GM21381 (cell line): ENCODE results near the gene RPS6KA2.

Experiments used
- ATAC-seq: cut with Tn5 transposase; IDR thresholded peaks from one replicate; pipeline ENCODE4 v1.9.1; 2021; ENCODE audit warnings: mild to moderate bottlenecking, moderate library complexity; ENCODE audit not compliant: unreplicated experiment

RPS6KA2 gene

DNA sequence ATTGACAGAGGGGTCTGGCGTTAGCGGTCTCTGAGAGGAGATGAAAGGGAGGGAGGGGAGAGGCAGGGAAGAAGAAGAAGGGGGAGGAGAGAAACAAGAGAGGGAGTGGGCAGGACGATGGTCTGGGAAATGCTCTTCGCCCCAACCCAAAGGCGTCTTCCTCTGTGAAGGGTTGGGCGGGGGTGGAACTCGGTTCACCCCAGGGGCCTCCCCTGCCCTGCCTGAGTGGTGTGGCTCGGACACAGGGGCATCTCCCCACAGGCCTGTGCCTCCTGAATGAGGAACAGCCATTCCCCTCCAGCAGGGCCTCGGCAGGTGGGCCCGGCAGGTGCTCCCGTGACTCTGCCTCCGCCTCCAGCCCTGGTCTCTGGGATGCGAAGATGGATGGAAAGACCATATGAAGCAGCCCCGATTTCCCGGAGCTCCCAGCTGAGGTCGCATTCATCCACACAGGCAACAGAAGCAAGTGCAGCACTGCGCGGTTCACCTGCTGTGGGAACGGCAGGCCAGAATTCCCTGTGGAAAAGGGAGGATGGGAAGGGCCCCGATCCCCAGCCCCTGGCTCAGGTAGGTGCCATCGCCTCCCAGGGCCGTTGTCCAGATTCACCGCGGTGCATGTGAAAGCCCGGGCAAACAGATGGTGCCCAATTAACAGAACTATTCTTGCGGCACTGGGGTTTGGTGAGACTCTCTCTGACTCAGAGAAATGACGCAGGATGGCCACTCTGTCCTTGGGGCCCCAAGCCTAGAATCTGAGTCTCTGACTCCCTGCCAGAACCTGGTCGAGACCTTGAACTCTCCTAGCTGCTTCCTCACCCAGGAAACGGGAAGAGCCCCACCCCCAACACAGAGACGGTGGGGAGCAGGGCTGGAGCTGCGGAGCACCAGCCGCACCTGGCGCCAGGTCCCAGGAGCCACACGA lies 29.4 kb upstream of the RPS6KA2 start:
- no peak for ATAC-seq

DNA sequence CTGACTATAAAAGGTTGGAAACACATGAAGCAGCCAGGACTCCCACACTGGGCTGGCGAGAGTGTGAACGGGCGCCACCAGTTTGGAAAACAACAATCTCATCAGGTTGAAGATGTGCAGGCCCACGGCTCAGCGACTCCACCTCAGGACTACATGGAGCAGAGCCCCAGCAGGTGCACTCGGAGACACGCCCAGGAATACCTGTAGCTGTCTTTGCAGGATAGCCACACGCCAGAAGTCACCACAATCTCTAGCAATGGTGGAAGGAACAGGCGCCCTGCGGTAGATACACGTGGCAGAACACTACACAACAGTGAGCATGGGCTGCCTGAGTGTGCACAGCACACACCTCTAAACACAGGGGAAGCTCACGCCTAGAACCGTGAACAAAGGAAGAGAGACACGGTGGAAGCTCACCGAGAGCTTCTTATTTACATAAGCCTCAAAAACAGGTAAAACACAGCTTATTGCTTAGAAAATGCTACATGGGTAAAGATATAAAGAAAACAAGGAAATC lies 28.7 kb upstream of the RPS6KA2 start:
- no peak for ATAC-seq

GRCh38 chr6:166655251-166655650 lies 28.2 kb upstream of the RPS6KA2 start:
- no peak for ATAC-seq

DNA sequence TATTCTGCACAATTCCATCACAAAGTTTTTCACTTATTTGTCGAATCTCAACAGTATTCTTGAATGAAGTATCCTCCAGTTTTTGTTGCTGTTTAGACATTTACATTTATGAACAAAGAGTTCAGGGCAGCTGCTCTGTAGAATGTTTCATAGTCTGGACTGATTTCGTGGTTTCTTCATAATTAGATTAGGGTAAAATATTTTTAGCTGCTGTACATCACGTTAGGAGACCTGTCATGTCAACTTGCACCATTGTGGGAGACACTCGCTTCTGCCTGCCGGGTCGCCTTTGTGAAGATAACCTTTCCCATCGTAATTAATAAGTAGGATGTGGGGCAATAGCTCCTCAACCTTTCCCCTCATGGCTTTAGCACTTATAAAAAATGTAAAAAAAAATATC lies 27.5 kb upstream of the RPS6KA2 start:
- no peak for ATAC-seq

DNA sequence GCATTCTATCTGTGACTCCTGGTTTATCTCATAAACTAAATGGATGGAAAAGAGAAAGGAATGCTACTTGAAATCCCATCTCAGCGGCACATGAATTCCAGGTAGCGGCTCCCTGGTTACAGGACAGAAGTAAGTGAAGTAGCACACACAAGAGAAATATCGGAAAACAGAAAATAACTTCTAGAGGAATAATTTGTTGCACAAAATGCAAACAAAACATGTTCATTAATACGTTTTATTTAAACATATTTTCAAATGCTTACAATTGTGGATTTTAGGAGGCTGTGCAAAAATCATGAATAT lies 26.5 kb upstream of the RPS6KA2 start:
- no peak for ATAC-seq

GRCh38 chr6:166650824-166651807 lies 24.1 kb upstream of the RPS6KA2 start:
- ATAC-seq: no peak

GRCh38 chr6:166650047-166650446 lies 23.0 kb upstream of the RPS6KA2 start:
- no peak for ATAC-seq

- ATAC-seq: no peak
Observed at GRCh38 chr6:166648846-166649245, 21.8 kb upstream of the RPS6KA2 start.

DNA sequence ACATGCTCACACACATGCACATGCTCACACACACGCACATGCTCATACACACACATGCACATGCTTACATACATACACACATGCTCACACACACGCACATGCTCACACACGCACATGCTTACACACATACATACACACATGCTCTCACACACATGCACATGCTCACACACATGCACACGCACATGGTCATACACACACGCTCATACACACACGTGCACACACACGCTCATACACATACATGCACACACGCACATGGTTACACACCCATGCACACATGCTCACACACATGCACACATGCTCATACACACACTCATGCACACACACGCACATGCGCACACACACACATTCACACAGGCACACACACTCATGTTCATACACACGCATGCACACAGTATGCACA lies 20.8 kb upstream of the RPS6KA2 start:
- no peak for ATAC-seq

DNA sequence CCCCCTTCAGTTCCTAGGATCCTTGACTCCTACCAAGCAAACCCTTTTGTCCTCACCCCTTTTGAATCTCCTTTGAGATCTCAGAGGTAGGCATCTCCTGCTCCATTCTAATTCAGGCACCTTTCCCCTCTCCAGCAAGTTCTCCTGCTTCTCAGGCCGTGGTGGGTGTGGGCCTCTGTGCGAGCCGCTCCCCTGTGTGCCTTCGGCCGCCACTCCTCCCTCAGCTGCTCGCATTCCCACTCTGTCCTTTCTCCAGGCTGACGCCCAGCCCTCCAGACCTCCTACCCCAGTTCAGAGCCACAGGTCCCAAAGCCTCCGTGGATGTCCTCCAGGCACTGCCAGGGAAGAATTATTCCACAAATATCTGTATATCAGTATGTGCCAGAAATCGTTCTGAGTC lies 19.7 kb upstream of the RPS6KA2 start:
- ATAC-seq: no peak

- ATAC-seq: no peak
Observed at GRCh38 chr6:166645896-166646295, 18.8 kb upstream of the RPS6KA2 start.

DNA sequence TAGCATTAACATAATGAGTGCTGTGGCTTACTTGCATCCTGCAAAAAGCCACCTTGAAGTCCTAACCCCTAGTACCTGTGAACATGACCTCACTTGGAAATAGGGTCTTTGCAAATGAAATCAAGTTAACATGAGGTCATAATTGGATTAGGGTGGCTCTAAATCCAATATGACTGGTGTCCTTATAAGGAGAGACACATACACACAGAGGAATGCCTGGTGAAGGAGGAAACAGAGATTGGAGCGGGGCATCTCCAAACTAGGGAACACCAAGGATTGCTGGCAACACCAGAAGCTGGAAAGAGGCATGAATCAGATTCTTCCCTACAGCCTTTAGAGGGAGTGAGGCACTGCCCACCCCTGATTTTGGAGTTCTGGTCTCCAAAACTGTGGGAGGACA lies 17.6 kb upstream of the RPS6KA2 start:
- no peak for ATAC-seq

DNA sequence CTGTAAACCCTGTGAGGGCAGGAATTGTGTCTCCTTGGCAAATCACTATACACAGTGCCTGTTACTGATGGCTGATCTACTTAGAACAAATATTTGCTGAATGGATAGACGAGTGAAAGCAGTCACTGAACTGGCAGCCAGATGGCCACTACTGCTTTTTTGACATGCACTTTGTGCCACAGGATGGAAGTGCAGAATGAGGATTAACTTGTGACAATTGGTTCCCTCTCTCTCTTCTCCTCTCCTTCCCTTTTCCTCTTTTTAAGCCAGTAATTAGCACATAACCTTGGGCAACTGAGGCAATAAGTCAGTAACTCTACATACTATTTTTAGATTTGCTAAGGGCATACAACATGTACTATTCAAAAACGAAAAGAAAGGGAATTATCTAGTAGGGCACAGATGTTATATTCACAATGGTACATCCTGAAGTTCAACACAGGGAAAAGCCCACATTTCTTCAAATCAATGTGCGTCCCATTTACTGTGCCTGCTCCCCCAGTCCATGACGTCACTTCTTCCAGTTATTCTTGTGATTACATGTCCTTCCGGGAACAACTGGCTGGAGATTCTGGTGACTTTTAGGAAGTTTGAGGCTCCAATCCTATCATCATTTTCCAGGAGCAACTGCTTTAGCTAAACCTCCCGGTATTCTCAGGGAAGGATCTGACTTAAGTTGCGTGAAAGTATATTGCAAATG lies 17.0 kb upstream of the RPS6KA2 start:
- ATAC-seq: no peak

DNA sequence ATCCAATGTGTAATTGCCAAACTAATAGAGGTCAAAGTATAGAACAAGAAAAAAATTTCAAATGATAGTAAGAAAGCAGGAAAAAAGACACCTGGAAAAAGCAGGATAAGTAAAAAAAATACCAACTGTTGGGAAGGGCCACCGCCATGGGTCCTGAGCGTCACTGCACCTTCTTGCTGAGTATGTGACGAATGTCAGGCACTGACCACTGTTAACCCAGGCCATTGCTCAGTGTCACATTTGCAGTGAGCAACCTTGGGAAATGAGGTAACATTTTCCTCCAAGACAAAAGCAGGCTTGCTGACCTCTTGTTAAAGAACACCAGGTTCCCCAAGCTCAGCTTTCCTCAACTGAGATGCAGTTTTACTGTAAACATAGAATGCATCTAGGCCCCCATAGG lies 15.6 kb upstream of the RPS6KA2 start:
- no peak for ATAC-seq

DNA sequence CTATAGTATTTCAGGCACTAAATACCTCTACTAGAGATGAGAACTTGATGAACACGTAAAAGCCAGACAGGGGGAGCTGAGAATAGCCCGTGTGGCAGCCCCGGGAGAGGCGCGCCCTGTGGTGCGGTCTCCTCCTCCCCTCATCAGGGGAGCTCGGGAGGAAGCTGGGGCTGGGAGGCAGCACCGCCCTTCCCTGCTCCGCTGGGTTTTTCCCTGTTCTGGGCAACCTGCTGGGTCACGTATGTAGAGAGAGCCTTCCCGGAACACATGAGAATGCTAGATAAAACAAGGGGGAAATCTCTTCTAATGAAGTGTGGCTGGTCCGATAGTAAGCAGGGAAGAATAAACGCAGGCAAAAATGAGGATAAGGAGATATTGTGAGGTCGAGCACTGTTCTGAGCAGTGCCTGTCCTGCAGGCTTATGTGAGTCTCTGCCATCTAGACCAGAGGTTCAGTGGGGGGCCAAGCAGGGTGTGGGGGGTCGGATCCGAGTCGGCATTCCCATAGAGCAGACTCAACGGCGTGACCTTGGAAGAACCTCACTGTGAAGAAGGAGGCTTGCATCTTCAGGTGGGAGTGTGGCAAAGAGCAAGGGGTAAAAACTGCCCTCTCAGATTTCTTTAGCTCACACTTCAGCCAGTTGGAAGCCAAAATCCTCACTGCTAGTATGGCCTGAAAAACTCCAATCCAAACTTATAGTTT lies 13.4 kb upstream of the RPS6KA2 start:
- ATAC-seq: no peak

GRCh38 chr6:166639921-166640320 lies 12.9 kb upstream of the RPS6KA2 start:
- no peak for ATAC-seq

DNA sequence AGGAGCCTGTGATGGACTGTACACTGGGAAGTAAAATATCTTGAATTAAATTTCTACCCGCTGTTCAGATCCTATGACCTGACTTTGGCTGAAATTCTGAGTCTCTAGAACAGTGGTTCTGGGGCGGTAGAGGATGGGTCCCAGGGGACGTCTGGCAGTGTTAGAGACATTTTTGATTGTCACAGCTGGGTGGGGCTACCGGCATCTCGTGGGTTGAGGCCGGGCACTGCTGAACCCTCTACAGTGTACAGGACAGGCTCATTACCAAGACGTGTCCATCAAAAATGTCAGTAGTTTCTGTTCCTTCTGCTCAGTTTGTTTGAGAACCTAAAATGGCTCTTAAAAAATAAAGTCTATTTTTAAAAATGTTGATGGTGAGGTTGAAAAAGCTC lies 11.5 kb upstream of the RPS6KA2 start:
- ATAC-seq: no peak

GRCh38 chr6:166637812-166638572 lies 10.9 kb upstream of the RPS6KA2 start:
- ATAC-seq: no peak

DNA sequence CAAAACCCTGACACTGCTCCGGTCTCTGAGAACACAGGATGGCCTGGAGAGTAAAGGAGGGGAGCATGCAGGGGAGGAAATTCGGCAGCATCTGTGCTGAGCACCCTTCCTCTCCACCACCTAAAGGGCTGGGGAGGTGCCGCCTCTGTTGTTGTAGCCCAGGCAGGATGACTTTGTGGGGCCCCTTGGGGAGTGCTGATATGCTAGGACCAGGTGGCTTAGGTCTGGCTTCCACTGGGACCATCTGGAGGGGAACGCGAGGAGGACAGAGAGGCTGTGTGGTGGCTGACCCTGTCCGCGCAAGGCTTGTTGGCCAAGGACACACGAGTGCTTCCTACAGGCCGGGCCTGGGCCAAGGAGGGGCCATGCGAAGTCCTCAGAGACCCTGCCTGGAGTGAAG lies 9.9 kb upstream of the RPS6KA2 start:
- ATAC-seq: no peak
